Head of caudate nucleus (tissue), 42 donors: ENCODE results near the gene ITK.
A peak's percentile ranks its signal among the peaks of the same experiment; 100 is the strongest.
"Not testable (repeated sequence)": the region's sequence is repeated elsewhere in the genome, so short reads cannot be mapped to it uniquely, and the experiment has no call there.

Source experiments
- DNase-seq, 42 donors: peaks; one replicate each; pipeline versions ENCODE4 v3.0.0 to v3.0.0-alpha.2; 2020 to 2021; ENCODE audit warnings: mixed read lengths in 7 of 42
- intact Hi-C: fragments of 100-400 bp; cut with DNase I; formaldehyde crosslinking; loops from one replicate; pipeline ENCODE4 v1.15.0; 2022

Gene ITK

DNA sequence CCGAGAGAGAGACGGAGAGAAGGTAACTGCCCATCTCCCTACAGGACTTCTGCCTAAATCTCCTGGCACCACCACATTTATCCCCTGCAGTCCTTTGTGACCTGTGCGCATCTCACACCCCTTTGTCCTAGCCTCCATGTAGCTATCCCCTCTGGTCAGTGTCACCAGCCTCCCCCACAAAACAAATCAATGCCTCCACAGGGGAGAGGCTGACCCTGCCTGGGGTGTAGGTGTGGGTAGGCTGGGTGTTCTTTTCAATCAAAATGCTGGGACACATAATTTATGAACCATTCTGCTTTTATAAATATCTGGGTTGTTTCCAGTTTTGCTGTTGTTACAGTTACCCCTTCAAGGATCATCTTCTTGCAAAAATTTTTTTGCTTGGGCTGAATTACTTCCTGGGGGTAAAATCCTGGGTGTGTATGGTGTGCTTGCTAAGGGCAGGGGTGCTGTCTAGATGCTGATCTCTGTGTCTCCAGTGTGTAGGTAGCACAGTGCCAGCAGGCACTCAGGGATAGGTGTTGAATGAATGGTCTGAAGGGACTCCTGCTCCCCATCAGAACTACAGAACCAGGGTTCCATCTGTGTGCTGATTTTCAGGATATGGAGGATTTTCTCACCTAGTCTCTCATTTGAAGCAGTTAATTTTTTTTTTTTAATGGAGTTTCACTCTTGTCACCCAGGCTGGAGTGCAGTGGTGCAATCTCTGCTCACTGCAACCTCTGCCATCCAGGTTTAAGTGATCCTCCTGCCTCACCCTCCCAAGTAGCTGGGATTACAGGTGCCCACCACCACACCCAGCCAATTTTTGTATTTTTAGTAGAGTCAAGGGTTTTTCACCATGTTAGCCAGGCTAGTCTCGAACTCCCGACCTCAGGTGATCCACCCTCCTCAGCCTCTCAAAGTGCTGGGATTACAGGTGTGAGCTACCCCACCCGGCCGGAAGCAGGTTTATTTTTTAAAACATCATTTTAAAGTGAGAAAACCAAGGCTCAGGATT is 14.1 kb upstream of the ITK start, which contains the start of gene GARIN3:
Gene GARIN3, minus strand, starts transcription at position 51 of the 1,000 bp plus-strand sequence. CDS start 96 bp downstream, outside the sequence.
- peak in 1 of 42 donors; percentile 9 for DNase-seq
- intact Hi-C loops: no loop called here

DNA sequence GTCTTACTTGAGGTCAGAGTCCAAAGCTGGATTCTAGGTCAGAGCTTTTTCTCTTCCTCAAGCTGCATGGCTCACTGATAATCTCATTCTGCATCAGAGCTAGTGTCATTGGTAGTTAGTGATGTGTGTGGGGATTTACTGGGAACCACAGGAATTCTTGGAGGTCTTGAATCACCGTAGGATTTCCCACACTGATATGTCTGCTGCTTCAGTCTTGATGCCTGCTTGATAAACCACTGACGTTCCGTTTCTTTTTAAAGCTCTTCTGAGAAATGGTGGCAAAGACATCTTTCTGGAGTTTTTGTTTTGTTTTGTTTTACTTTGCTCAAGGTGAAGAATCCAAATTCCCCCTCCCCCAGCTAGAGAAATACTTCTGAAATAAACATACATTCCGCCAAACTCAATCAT is 13.4 kb upstream of the ITK start:
- intact Hi-C loops: no loop called here
- DNase-seq: no peak

DNA sequence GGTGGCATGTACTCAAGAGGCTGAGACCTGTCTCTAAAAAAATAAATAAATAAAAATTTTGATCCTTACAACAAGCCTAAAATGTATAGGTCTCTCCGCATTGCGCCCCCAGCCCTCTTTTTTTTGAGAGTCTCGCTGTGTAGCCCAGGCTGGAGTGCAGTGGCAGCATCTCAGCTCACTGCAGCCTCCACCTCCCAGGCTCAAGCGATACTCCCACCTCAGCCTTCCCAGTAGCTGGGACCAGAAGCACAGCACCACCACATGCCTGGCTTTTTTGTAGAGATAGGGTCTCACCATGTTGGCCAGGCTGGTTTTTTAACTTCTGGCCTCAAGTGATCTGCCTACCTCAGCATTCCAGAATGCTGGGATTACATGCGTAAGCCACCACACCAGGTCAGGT is 12.4 kb upstream of the ITK start:
- DNase-seq: no peak
- intact Hi-C loops: no loop called here

DNA sequence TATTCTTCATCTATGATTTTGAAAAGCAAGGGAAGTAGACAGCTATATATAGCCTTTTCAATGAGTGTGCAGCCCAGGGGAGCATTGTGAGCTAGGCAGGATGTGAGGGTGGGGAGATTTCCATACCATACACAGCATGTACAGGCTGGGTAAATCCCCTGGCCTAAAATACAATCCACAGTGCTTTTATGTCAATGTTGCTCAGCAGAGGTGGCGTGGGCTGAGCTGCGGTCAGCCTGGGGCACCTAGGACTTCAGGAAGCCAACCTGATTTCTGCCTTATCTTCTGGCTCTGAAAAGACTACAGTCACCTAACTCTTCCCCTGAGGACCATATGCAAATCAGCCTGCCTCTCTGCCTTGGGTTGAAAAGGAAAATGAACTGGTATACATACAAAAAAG is 8.2 kb upstream of the ITK start:
- intact Hi-C loops: no loop called here
- no peak for DNase-seq

DNA sequence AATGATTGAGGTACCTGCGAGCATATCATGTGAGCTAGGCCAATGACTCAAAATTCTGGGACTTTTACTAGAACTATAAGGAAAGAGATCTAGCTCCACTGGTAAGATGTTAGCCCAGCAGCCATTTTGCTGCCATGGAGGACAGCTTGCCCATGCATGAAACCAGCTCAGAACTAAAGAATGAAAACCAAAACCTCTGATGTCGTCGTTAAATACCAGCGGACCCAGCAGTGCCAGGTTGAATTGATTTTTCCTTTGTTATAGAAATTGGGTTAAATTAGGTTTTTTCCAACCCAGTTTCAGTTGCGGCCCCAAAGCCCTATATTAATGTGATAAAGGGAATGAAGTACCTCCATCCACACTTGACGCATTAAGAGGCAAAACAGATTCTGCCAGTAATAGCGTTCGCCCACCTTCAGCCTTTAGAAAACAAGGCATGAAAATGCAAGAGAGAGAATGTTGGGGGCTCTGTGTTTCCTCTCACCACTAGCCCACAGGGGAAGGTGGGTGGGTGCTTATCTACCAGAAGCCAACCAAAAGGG is 5.5 kb upstream of the ITK start:
- intact Hi-C loops: no loop called here
- DNase-seq: no peak

DNA sequence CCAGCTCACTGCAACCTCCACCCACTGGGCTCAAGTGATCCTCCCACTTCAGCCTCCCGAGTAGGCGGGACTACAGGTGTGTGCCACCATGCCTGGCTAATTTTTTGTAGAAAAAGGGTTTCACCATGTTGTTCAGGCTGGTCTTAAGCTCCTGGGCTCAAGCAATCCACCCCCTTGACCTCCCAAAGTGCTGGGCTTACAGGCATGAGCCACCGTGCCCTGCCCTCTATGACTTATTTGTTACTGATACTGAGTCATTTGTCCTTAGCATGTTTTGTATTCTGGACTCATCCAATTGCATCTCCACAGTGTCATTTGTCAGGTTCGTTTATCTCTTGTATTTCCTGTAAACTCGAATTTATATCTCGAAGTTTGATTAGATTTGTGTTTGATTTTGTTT is 2.7 kb upstream of the ITK start:
- intact Hi-C loops: no loop called here
- DNase-seq: no peak

DNA sequence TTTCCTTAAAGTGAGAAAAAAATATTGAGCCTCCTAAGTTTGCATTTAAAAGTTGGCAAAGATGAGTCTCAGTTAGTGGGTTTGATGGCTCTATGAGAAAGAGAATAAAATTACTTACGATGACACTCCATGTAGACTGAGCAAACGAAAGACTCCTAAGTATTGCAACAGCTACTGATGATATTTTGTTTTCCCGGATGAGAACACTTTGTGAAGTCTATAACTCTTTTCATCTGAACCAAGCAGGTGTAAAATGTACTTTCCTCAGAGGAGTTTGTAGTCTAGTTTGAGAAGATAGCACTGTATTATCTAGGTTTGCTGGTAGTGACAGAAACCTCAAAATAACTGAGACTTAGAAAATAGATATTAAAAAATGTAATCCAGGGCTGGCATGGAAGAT is 1.7 kb upstream of the ITK start:
- DNase-seq: no peak
- intact Hi-C loops: no loop called here

DNA sequence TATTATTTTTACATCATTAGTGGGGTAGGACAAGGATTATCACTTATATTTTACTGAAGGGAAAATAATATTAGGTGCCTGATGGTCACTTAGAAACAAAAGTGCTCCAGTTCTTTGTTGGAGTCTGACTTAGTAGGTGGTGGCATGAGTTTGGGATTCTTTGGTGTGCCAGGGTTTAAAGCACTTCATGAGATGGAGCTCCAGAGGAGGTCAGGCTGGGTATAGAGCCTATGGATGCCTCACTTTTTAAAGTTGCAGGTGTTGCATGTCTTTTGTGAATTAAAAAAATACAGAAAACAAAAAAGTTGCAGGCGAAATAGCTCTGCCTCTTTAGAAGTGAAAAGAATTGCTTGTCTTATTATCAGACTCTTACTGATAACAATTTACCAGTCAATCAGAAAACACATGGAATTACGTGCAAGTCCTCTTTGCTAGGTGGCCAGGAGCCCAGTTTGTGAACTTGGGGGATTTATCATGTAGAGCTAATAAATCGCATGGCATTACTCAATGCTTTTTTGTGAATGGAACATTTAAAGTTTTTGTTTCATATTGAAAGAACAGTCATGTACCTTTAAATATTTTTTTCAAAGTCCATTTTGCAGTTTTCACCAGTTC is 1.6 kb downstream of the ITK start:
- intact Hi-C loops: no loop called here
- DNase-seq: no peak

DNA sequence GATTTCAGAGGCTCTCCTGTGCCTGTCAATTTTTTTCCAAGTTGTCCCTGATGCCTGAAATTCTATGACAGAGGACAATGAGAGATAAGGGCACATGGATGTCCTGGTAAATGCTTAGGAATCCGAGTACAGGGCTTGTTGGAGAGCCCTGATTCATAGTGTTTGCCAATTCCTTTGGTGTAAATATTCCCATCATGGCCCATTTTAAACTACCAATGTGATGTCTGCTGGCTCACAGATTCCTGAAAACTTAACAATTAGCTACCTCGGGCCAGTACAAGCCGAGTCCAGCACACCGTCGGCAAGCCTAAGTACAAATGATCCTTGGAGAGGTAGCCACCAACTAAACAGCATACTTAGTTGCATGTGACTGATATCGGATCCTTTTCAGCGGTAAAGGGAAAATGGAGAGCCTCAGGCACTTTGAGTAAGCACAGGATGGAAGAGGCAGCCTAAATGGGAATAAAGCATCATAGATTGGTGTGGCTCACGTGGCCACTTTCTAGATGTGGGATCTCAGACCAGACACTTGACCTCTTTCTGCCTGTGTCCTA is 3.6 kb downstream of the ITK start:
- intact Hi-C loops: no loop called here
- no peak for DNase-seq

DNA sequence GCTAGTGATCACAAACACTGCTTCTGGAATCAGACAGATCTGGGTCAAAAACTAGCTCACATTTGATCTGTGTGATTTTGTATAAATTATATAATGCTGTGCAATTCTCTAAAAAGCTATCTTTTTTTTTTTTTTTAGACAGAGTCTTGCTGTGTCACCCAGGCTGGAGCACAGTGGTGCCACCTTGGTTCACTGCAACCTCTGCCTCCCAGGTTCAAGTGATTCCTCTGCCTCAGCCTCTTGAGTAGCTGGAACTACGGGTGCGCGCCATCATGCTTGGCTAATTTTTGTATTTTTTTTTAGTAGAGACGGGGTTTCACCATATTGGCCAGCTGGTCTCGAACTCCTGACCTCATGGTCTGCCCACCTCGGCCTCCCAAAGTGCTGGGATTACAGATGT is 4.5 kb downstream of the ITK start:
- DNase-seq: peak in 9 of 42 donors; percentile 2 to 29 (median 11)
- intact Hi-C loops: not testable (repeated sequence)

DNA sequence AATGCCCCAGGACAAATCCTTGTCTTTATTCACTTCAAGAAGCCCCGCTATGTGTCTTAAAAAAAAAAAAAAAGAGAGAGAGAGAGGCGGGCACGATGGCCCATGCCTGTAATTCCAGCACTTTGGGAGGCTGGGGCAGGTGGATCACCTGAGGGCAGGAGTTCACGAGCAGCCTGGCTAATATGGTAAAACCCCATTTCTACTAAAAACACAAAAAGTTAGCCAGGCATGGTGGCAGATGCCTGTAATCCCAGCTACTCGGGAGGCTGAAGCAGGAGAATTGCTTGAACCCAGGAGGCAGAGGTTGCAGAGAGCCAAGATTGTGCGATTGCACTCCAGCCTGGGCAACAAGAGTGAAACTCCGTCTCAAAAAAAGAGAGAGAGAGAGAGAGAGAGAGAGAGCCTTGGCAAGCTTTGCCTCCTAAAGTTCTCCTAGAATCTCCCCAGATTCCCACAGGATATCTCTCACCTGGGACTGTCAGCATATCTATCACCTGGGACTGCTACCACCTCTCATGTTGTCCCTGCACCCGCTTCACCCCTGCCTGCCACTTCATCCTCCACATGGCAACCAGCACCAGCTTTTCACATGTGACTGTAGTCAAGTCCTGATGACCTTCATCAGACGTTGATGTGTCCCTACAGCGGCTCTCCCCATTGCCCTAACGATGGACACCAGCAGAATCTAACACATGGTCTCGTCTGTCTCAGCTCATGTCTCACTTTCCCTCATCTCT is 5.8 kb downstream of the ITK start:
- no peak for DNase-seq
- intact Hi-C loops: no loop called here

DNA sequence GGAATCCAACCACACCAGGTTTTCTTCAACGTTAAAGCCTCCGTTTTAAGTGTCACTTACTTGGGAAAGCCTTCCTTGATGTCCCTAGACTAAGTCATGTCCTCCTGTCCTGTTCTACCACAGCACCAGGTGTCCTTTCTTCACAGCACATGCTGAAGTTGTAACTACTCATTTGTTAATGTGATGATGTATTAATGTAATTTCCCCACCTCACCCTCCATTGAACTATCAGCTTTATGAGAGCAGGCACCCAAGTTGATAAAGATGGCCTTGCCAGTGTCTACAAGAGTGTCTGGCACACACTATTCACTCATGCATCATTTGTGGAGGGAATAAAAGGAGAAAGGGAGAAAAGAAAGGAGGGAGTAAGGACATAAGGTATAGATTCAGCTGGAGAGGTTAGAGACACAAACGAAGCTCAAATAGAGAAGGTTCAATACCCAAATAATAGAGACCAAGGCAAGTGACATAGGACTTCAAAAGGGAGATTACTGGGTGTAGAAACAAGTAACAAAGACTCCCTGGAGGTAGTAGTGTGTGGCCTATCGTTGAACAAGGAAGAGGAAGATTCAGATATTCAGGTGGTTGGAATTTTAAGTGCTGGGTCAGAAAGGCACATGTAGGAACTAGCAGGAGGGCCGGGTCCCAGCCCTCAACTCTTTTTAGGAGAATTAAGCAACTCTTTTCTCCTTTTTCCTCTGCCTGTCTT is 6.6 kb downstream of the ITK start:
- no peak for DNase-seq
- intact Hi-C loops: no loop called here

DNA sequence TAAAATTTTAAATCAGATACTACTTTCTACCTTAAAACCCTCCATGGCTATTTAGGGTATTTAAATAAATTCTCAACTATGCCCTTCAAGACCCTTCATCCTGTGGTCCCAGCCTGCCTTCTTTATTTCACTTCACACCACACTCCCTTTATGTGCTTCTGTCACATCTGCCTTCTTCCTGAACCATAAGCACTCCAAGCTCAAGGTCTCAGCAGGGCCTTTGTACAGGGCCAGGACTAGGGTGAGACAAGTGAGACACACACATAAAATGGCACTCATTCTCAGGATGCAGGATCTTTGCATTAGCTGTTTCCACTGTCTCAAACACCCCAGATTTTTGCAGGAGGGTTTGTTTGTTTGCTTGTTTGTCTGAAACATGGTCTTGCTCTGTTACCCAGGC is 7.6 kb downstream of the ITK start:
- intact Hi-C loops: no loop called here
- no peak for DNase-seq

DNA sequence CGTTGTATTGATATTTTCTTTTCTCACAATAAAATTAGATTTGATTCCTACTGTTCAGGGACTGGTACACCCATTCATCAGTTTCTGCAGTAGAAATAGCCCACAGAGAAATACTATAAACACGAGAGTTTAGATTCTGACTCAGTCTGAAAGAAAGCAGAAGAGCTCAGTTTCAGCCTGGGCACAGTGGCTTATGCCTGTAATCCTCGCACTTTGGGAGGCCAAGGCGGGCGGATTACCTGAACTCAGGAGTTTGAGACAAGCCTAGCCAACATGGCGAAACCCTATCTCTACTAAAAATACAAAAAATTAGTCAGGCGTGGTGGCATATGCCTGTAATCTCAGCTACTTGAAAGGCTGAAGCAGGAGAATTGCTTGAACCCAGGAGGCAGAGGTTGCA is 8.6 kb downstream of the ITK start:
- intact Hi-C loops: no loop called here
- DNase-seq: no peak

DNA sequence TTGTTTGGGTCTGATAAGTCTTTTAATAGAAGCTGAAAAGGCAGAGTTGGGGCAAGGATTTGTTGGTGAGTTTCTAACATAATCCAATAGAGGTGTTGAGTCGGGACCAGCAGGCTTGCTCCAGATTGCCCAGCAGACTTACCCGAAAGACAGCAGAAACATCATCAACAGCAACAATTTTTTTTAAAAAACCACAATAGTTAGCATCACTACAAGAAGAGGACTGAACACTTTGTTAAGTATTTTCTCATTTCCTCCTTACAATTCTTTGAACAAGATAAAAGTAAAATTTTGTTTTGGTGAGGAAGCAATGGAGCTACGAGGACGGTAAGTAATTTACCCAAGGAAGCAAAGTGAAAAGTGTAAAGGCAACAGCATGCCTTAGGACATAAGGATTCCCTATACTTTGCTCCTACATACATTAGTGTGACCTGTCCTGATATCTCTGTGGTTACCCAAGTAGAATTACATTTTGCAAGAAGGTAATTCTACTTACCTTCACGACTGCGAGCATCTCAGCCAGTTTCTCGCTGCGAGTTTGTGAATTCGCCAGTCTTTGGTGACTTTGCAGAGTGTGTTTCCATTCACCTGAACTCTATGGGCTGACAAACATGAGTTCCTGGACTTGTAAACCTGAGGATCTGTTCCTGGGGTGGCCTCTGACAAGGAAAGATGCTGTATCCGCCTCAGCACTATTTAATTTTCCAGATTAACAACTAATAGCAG is 13.2 kb downstream of the ITK start:
- no peak for DNase-seq
- intact Hi-C loops: no loop called here

DNA sequence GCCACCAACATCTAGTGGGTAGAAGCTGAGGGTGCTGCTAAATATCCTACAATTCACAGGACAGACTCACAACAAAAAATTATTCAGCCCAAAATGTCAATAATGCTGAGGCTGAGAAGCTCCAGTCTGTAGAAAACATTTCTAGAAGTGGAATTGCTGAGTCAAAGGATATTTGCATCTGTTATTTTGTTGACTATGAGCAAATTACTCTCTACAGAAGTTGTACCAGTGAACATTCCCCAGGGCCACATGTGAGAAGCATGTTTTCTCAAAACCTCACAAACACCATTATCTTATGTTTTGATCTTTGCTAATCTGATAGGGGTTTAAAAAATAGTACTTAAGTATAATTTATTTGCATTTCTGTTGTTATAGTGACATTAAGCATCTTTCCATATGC is 15.4 kb downstream of the ITK start:
- intact Hi-C loops: no loop called here
- no peak for DNase-seq

DNA sequence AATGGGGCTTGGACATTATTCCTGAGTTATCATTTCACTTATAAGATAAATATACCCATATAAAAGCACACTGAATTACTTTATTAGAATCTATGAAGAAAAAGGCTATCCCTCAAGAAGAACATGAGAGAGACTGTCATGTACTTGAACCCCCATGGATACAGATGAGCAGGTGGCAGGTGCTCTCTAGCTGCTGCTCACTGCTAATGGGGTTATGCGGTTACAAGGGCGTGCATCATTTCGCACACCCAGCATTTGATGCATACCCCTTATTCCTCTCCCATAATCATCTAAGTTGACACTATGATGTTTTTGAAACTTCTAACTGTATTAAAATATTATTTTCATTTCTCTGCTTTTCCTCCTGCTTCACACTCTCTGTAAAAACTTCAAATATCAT is 16.4 kb downstream of the ITK start:
- peak in 1 of 42 donors; percentile 17 for DNase-seq
- intact Hi-C loops: no loop called here
